Neural progenitor cell (in vitro differentiated cells): ENCODE measurements around the gene PCDH18.

Source experiments
- EZH2phosphoT487 ChIP-seq: fragments of 200-600 bp; sonication (generic); IDR thresholded peaks from 2 replicates; pipeline ENCODE4 v1.6.1; 2017; ENCODE audit warnings: antibody characterized with exemption
- TF ChIP-seq, protein P1 (sequence below): fragments of 200-600 bp; sonication (generic); IDR thresholded peaks from 2 replicates; pipeline ENCODE4 v1.5.1; 2017; ENCODE audit warnings: antibody characterized with exemption, mild to moderate bottlenecking

DNA sequence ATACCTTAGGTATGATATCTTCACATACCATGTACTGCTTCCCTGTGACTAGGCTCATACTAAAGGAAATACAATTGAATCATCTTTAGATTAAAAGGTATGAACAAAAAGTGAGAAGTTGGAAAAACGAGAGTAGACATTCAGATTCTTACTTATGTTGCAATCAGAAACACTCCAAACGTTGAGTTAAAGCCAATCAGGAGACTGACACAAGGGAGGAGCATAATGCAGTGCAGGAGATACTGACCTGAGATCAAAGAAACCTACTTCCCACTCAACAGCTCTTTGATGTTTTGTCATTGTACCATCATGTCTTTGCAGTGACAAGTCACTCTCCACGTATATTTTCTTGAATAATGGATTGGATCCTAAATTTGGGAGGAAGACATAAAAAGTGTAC, 8.9 kb upstream of the PCDH18 start:
- TF ChIP-seq, protein P1, sequence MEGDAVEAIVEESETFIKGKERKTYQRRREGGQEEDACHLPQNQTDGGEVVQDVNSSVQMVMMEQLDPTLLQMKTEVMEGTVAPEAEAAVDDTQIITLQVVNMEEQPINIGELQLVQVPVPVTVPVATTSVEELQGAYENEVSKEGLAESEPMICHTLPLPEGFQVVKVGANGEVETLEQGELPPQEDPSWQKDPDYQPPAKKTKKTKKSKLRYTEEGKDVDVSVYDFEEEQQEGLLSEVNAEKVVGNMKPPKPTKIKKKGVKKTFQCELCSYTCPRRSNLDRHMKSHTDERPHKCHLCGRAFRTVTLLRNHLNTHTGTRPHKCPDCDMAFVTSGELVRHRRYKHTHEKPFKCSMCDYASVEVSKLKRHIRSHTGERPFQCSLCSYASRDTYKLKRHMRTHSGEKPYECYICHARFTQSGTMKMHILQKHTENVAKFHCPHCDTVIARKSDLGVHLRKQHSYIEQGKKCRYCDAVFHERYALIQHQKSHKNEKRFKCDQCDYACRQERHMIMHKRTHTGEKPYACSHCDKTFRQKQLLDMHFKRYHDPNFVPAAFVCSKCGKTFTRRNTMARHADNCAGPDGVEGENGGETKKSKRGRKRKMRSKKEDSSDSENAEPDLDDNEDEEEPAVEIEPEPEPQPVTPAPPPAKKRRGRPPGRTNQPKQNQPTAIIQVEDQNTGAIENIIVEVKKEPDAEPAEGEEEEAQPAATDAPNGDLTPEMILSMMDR, result no peak
- no peak for TF ChIP-seq EZH2phosphoT487
